HepG2 (cell line): ENCODE data around the gene ARCN1. TPM values are rescaled to one million over a fixed set of nuclear protein-coding genes. Genes with fewer than 3 reads are reported as not detected.

ENCODE experiments used
- CREB1 ChIP-seq, 2 experiments: fragments of 450-650 bp in 1 of 2; IDR thresholded peaks; 2 replicates each; pipeline ENCODE4 v1.6.1; 2016 to 2017; ENCODE audit warnings: control low read depth in 1 of 2, mild to moderate bottlenecking in 1 of 2, missing compliant biosample characterization in 1 of 2, missing genetic modification characterization in 1 of 2
- JARID2 ChIP-seq: sonication (generic); formaldehyde crosslinking; IDR thresholded peaks from 2 replicates; pipeline ENCODE4 v1.8.1; 2023; ENCODE audit warnings: missing genetic modification reagents, inconsistent platforms; ENCODE audit not compliant: insufficient replicate concordance
- MEIS1 ChIP-seq: sonication (generic); formaldehyde crosslinking; IDR thresholded peaks from 2 replicates; pipeline ENCODE4 v1.9.0; 2021; ENCODE audit warnings: mild to moderate bottlenecking, missing genetic modification reagents, moderate library complexity, borderline replicate concordance
- MIXL1 ChIP-seq: IDR thresholded peaks from 2 replicates; pipeline ENCODE4 v1.6.1; 2016
- PHF8 ChIP-seq: sonication (generic); formaldehyde crosslinking; IDR thresholded peaks from 2 replicates; pipeline ENCODE4 v1.5.0; 2020; ENCODE audit warnings: missing genetic modification reagents
- SP1 ChIP-seq, 2 experiments: fragments of 450-650 bp in 1 of 2; sonication (generic) in 1 of 2; formaldehyde crosslinking in 1 of 2; IDR thresholded peaks; 2 replicates each; pipeline versions ENCODE4 v1.4.0 to v1.6.1; 2016 to 2020; ENCODE audit warnings: missing genetic modification reagents in 1 of 2
- ZNF382 ChIP-seq: sonication (generic); formaldehyde crosslinking; IDR thresholded peaks from 2 replicates; pipeline ENCODE4 v1.5.0; 2020; ENCODE audit warnings: missing genetic modification reagents, mild to moderate bottlenecking, borderline replicate concordance
- polyA plus RNA-seq, 8 experiments: library from polyadenylated mRNA; depleted of rRNA in 3 of 8; stranded (reverse) in 7 of 8; unstranded in 1 of 8; fragments of >200 nt; fragmentation: Illumina TruSeq in 4 of 8; extraction: Trizol in 4 of 8; gene quantifications; 2 replicates each; pipeline versions ENCODE4 v1.2.1 to v1.2.3, GENCODE V29; 2011 to 2016; ENCODE audit warnings: low read depth in 4 of 8, missing spikeins in 1 of 8, mixed read lengths in 1 of 8; ENCODE audit not compliant: insufficient read depth in 1 of 8
- total RNA-seq, 5 experiments: library from RNA; depleted of rRNA; stranded (reverse); fragments of >200 nt; fragmentation: Illumina TruSeq; extraction: Trizol; gene quantifications; 2 replicates each; pipeline ENCODE4 v1.2.3, GENCODE V29; 2016; ENCODE audit warnings: low read depth in 1 of 5
- TF ChIP-seq, protein P1 (sequence below): sonication (generic); formaldehyde crosslinking; IDR thresholded peaks from 2 replicates; pipeline ENCODE4 v1.4.0; 2020; ENCODE audit warnings: missing genetic modification reagents
- TF ChIP-seq, protein P2 (sequence below): sonication (generic); formaldehyde crosslinking; IDR thresholded peaks from 2 replicates; pipeline ENCODE4 v1.4.0; 2020; ENCODE audit warnings: missing genetic modification reagents, low read depth, mild to moderate bottlenecking, borderline replicate concordance
- TF ChIP-seq, protein P3 (sequence below): sonication (generic); formaldehyde crosslinking; IDR thresholded peaks from 2 replicates; pipeline ENCODE4 v1.8.0; 2022; ENCODE audit warnings: mild to moderate bottlenecking, missing genetic modification reagents, borderline replicate concordance
- TF ChIP-seq, protein P4 (sequence below): sonication (generic); formaldehyde crosslinking; conservative IDR thresholded peaks from 2 replicates; pipeline ENCODE4 v1.8.0; 2022; ENCODE audit warnings: low read depth, missing genetic modification reagents
- TF ChIP-seq, protein P5 (sequence below): sonication (generic); formaldehyde crosslinking; IDR thresholded peaks from one replicate; pipeline ENCODE4 v1.5.1; 2020; ENCODE audit warnings: mild to moderate bottlenecking, missing genetic modification reagents; ENCODE audit errors: not compliant biosample characterization

The ARCN1 gene
- total and polyA plus RNA-seq, 2 of the 13 experiments (the other 11 are each of a cell fraction or from before 2014, with no cell fraction given) = 148 to 200 TPM

DNA sequence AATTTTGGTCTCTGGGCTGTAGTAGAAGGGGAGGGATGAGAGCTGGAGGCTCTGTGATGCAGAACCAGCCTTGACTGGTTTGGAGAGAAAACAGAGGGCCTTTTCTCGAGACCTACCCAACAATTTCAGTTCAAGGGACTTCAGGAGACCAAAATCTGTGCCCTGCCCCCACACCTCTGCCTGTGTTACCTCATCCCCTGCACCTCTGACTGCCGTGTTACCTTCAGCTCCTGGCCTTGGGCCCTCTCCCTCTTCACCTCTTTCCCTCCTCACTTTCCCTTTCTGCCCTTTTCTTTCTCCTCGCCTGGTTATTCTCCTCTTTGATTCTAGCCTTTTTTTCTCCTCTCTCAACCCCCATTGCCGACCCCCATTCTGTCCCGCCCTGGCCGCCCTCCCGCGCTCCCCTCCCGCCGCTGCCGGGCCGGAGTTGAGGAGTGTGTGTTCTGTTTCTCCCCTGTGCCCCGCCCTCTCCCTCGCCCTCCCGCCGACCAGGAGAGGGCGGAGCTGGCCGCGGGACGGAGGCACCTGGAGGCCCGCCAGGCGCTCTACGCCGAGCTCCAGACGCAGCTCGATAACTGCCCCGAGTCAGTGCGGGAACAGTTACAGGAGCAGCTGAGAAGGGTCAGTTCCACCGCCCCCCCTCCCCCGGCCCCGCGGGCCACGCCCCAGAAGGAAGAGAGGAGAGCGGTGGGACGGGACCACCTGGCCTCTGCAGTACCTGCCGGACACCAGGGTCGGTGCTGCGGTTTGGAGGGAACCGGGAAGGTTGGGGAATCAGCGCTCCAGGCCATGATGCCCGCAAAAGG, 62.4 kb downstream of the ARCN1 start (continued):
- TF ChIP-seq, protein P1, sequence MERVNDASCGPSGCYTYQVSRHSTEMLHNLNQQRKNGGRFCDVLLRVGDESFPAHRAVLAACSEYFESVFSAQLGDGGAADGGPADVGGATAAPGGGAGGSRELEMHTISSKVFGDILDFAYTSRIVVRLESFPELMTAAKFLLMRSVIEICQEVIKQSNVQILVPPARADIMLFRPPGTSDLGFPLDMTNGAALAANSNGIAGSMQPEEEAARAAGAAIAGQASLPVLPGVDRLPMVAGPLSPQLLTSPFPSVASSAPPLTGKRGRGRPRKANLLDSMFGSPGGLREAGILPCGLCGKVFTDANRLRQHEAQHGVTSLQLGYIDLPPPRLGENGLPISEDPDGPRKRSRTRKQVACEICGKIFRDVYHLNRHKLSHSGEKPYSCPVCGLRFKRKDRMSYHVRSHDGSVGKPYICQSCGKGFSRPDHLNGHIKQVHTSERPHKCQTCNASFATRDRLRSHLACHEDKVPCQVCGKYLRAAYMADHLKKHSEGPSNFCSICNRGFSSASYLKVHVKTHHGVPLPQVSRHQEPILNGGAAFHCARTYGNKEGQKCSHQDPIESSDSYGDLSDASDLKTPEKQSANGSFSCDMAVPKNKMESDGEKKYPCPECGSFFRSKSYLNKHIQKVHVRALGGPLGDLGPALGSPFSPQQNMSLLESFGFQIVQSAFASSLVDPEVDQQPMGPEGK (CRISPR knock-in tag) = peak; percentile 49
- TF ChIP-seq, protein P2, sequence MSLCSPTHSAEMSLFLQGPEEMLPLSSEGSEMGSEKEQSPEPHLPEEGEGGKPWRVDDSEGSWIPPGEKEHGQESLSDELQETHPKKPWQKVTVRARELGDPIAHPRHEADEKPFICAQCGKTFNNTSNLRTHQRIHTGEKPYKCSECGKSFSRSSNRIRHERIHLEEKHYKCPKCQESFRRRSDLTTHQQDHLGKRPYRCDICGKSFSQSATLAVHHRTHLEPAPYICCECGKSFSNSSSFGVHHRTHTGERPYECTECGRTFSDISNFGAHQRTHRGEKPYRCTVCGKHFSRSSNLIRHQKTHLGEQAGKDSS (CRISPR knock-in tag) = no peak
- TF ChIP-seq, protein P3, sequence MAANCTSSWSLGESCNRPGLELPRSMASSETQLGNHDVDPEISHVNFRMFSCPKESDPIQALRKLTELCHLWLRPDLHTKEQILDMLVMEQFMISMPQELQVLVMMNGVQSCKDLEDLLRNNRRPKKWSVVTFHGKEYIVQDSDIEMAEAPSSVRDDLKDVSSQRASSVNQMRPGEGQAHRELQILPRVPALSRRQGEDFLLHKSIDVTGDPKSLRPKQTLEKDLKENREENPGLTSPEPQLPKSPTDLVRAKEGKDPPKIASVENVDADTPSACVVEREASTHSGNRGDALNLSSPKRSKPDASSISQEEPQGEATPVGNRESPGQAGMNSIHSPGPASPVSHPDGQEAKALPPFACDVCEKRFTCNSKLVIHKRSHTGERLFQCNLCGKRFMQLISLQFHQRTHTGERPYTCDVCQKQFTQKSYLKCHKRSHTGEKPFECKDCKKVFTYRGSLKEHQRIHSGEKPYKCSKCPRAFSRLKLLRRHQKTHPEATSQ = no peak
- TF ChIP-seq PHF8 = 0 out of 2 replicates have a peak, but pooled peaks have one; percentile 21
- no peak for TF ChIP-seq SP1 (IDR thresholded peaks at IDR 0.05)
- 0 out of 2 replicates have a peak, but pooled peaks have one; percentile 21 for TF ChIP-seq SP1 (CRISPR knock-in tag; IDR thresholded peaks at IDR 0.05)
- TF ChIP-seq, protein P4, sequence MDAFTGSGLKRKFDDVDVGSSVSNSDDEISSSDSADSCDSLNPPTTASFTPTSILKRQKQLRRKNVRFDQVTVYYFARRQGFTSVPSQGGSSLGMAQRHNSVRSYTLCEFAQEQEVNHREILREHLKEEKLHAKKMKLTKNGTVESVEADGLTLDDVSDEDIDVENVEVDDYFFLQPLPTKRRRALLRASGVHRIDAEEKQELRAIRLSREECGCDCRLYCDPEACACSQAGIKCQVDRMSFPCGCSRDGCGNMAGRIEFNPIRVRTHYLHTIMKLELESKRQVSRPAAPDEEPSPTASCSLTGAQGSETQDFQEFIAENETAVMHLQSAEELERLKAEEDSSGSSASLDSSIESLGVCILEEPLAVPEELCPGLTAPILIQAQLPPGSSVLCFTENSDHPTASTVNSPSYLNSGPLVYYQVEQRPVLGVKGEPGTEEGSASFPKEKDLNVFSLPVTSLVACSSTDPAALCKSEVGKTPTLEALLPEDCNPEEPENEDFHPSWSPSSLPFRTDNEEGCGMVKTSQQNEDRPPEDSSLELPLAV (CRISPR knock-in tag) = no peak
- TF ChIP-seq MEIS1 (CRISPR knock-in tag) = no peak
- no peak for TF ChIP-seq JARID2 (CRISPR knock-in tag)
- no peak for TF ChIP-seq ZNF382 (CRISPR knock-in tag)
- no peak for TF ChIP-seq CREB1 (IDR thresholded peaks at IDR 0.05)
- no peak for TF ChIP-seq CREB1 (CRISPR knock-in tag; IDR thresholded peaks at IDR 0.05)
- TF ChIP-seq, protein P5, sequence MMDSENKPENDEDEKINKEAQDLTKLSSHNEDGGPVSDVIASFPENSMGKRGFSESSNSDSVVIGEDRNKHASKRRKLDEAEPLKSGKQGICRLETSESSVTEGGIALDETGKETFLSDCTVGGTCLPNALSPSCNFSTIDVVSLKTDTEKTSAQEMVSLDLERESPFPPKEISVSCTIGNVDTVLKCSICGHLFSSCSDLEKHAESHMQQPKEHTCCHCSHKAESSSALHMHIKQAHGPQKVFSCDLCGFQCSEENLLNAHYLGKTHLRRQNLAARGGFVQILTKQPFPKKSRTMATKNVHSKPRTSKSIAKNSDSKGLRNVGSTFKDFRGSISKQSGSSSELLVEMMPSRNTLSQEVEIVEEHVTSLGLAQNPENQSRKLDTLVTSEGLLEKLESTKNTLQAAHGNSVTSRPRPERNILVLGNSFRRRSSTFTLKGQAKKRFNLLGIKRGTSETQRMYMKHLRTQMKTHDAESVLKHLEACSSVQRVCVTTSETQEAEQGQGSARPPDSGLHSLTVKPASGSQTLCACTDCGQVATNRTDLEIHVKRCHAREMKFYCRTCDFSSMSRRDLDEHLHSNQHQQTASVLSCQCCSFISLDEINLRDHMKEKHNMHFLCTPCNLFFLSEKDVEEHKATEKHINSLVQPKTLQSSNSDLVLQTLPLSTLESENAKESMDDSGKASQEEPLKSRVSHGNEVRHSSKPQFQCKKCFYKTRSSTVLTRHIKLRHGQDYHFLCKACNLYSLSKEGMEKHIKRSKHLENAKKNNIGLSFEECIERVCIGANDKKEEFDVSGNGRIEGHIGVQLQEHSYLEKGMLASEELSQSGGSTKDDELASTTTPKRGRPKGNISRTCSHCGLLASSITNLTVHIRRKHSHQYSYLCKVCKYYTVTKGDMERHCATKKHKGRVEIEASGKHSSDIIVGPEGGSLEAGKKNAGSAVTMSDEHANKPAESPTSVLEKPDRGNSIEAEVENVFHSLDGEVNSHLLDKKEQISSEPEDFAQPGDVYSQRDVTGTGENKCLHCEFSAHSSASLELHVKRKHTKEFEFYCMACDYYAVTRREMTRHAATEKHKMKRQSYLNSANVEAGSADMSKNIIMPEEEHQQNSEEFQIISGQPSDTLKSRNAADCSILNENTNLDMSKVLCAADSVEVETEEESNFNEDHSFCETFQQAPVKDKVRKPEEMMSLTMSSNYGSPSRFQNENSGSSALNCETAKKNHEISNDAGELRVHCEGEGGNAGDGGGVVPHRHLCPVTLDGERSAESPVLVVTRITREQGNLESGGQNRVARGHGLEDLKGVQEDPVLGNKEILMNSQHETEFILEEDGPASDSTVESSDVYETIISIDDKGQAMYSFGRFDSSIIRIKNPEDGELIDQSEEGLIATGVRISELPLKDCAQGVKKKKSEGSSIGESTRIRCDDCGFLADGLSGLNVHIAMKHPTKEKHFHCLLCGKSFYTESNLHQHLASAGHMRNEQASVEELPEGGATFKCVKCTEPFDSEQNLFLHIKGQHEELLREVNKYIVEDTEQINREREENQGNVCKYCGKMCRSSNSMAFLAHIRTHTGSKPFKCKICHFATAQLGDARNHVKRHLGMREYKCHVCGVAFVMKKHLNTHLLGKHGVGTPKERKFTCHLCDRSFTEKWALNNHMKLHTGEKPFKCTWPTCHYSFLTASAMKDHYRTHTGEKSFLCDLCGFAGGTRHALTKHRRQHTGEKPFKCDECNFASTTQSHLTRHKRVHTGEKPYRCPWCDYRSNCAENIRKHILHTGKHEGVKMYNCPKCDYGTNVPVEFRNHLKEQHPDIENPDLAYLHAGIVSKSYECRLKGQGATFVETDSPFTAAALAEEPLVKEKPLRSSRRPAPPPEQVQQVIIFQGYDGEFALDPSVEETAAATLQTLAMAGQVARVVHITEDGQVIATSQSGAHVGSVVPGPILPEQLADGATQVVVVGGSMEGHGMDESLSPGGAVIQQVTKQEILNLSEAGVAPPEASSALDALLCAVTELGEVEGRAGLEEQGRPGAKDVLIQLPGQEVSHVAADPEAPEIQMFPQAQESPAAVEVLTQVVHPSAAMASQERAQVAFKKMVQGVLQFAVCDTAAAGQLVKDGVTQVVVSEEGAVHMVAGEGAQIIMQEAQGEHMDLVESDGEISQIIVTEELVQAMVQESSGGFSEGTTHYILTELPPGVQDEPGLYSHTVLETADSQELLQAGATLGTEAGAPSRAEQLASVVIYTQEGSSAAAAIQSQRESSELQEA = no peak
- no peak for TF ChIP-seq MIXL1
